SK-N-SH (cell line): ENCODE measurements around the gene CTRB1. TPM values are rescaled to one million over a fixed set of nuclear protein-coding genes. Genes with fewer than 3 reads are reported as not detected.

ENCODE experiments used
- CTCF ChIA-PET: fragments of 300-600, 350-600 bp; formaldehyde crosslinking; extraction: SDS; loops from one replicate; lab custom pipeline; 2021; lab: Yijun Ruan, JAX
- POLR2A ChIA-PET: fragments of 350-600 bp; sonication (Branson Sonifier 250); formaldehyde crosslinking; extraction: SDS; loops from one replicate; lab custom pipeline; 2020; ENCODE audit warnings: antibody characterized with exemption, inconsistent platforms; lab: Yijun Ruan, JAX
- DNase-seq: peaks from one replicate; pipeline ENCODE4 v3.0.0; 2012
- H2AFZ ChIP-seq: fragments of 200-600 bp; sonication (generic); 2 replicates; pipeline ENCODE4 v1.8.1; 2016; ENCODE audit warnings: antibody characterized with exemption, mild to moderate bottlenecking, low read depth
- H3F3A ChIP-seq: fragments of 200-600 bp; sonication (generic); replicated peaks from 2 replicates; pipeline ENCODE3; 2016; ENCODE audit warnings: antibody characterized with exemption, mild to moderate bottlenecking; ENCODE audit not compliant: insufficient read depth
- H3K27ac ChIP-seq, 2 experiments: fragments of 200-500 bp in 1 of 2; fragments of 200-600 bp in 1 of 2; sonication (Bioruptor generic) in 1 of 2; sonication (generic), shearing (Covaris generic) in 1 of 2; 2 replicates each; pipeline versions ENCODE4 v1.5.1 to v1.6.1; 2014 to 2016; ENCODE audit warnings: low read depth in 2 of 2, inconsistent platforms in 1 of 2, low read length in 1 of 2, mild to moderate bottlenecking in 1 of 2, mixed read lengths in 1 of 2
- H3K27me3 ChIP-seq: fragments of 200-600 bp; sonication (generic), shearing (Covaris generic); 2 replicates; pipeline ENCODE4 v1.6.1; 2016; ENCODE audit warnings: mixed run types; ENCODE audit not compliant: insufficient read depth
- H3K36me3 ChIP-seq, 2 experiments: fragments of 200-500 bp in 1 of 2; fragments of 200-600 bp in 1 of 2; sonication (Bioruptor generic) in 1 of 2; sonication (generic) in 1 of 2; replicated peaks in 1 of 2; 2 replicates each; pipeline versions ENCODE3 to v1.5.1; 2014 to 2016; ENCODE audit warnings: low read length in 1 of 2, mild to moderate bottlenecking in 1 of 2; ENCODE audit not compliant: insufficient read depth in 2 of 2, control insufficient read depth in 1 of 2
- H3K4me1 ChIP-seq, 2 experiments: fragments of 200-500 bp in 1 of 2; fragments of 200-600 bp in 1 of 2; sonication (Bioruptor generic) in 1 of 2; sonication (generic), shearing (Covaris generic) in 1 of 2; 2 replicates each; pipeline versions ENCODE4 v1.5.1 to v1.6.1; 2014 to 2016; ENCODE audit warnings: low read depth in 1 of 2, low read length in 1 of 2, mixed run types in 1 of 2; ENCODE audit not compliant: insufficient read depth in 2 of 2, control insufficient read depth in 1 of 2
- H3K4me2 ChIP-seq: fragments of 200-600 bp; sonication (generic), shearing (Covaris generic); 2 replicates; pipeline ENCODE4 v1.6.1; 2017; ENCODE audit warnings: mixed run types
- H3K4me3 ChIP-seq, 2 experiments: fragments of 200-500 bp in 1 of 2; fragments of 200-600 bp in 1 of 2; sonication (Bioruptor generic) in 1 of 2; sonication (generic), shearing (Covaris generic) in 1 of 2; 2 replicates each; pipeline versions ENCODE4 v1.5.1 to v1.8.1; 2014 to 2016; ENCODE audit warnings: low read depth in 2 of 2, inconsistent platforms in 1 of 2, low read length in 1 of 2, mild to moderate bottlenecking in 1 of 2, mixed read lengths in 1 of 2, moderate library complexity in 1 of 2
- H3K79me2 ChIP-seq: fragments of 200-600 bp; sonication (generic); 2 replicates; pipeline ENCODE4 v1.8.1; 2017; ENCODE audit warnings: mild to moderate bottlenecking; ENCODE audit not compliant: insufficient read depth
- H3K9ac ChIP-seq: fragments of 200-600 bp; sonication (generic); 2 replicates; pipeline ENCODE4 v1.6.1; 2017; ENCODE audit warnings: mixed run types
- H3K9me2 ChIP-seq: fragments of 200-600 bp; sonication (generic); 2 replicates; pipeline ENCODE4 v1.6.1; 2017; ENCODE audit warnings: mixed run types
- H3K9me3 ChIP-seq: fragments of 200-600 bp; sonication (generic); 2 replicates; pipeline ENCODE4 v1.6.1; 2017; ENCODE audit warnings: mixed run types, mild to moderate bottlenecking, moderate library complexity
- H4K20me1 ChIP-seq: fragments of 200-600 bp; sonication (generic); 2 replicates; pipeline ENCODE4 v1.6.1; 2017; ENCODE audit warnings: mild to moderate bottlenecking, mixed run types; ENCODE audit not compliant: insufficient read depth
- CHD2 ChIP-seq: fragments of 150-350 bp; IDR thresholded peaks from 2 replicates; pipeline ENCODE4 v1.6.1; 2018; ENCODE audit warnings: low read length; ENCODE audit not compliant: partially characterized antibody
- ELF1 ChIP-seq: IDR thresholded peaks from 2 replicates; pipeline ENCODE4 v1.4.0; 2012
- EP300 ChIP-seq, 2 experiments: IDR thresholded peaks; 2 replicates each; pipeline versions ENCODE4 v1.4.0 to v1.6.1; 2012; ENCODE audit warnings: borderline replicate concordance in 1 of 2, low read depth in 1 of 2, low read length in 1 of 2
- FOXM1 ChIP-seq: IDR thresholded peaks from 2 replicates; pipeline ENCODE4 v1.4.0; 2012; ENCODE audit warnings: low read depth, mild to moderate bottlenecking
- GATA2 ChIP-seq: sonication (generic); formaldehyde crosslinking; IDR thresholded peaks from 2 replicates; pipeline ENCODE4 v1.5.0; 2020; ENCODE audit warnings: mild to moderate bottlenecking, missing genetic modification reagents
- NFIC ChIP-seq: IDR thresholded peaks from 2 replicates; pipeline ENCODE4 v1.4.0; 2012; ENCODE audit warnings: borderline replicate concordance
- NRF1 ChIP-seq: IDR thresholded peaks from 2 replicates; pipeline ENCODE4 v1.6.1; 2012; ENCODE audit warnings: low read depth, mild to moderate bottlenecking, low read length
- RCOR1 ChIP-seq: fragments of 150-350 bp; IDR thresholded peaks from 2 replicates; pipeline ENCODE4 v1.6.1; 2017; ENCODE audit warnings: antibody characterized with exemption, low read length
- RFX5 ChIP-seq: IDR thresholded peaks from 2 replicates; pipeline ENCODE4 v1.6.1; 2012; ENCODE audit warnings: mild to moderate bottlenecking, improper control_type of control experiment, low read length
- TAF1 ChIP-seq: IDR thresholded peaks from 2 replicates; pipeline ENCODE4 v1.6.1; 2012; ENCODE audit warnings: low read depth, mild to moderate bottlenecking, low read length, moderate library complexity, borderline replicate concordance
- YY1 ChIP-seq: IDR thresholded peaks from 2 replicates; pipeline ENCODE4 v1.4.0; 2012; ENCODE audit warnings: low read depth, mild to moderate bottlenecking
- whole genome bisulfite sequencing: methylation state at CpG from one replicate; pipeline ENCODE4 v1.1.6; 2017; ENCODE audit warnings: low lambda C conversion rate; 5-methylcytosine and 5-hydroxymethylcytosine counted together
- polyA plus RNA-seq, 3 experiments: library from polyadenylated mRNA; depleted of rRNA; stranded (reverse); fragments of >200 nt; gene quantifications; 2 replicates each; pipeline ENCODE4 v1.2.3, GENCODE V29; 2012
- TF ChIP-seq, protein P1 (sequence below): IDR thresholded peaks from 2 replicates; pipeline ENCODE4 v1.4.0; 2012; ENCODE audit warnings: low read depth, borderline replicate concordance
- TF ChIP-seq, protein P2 (sequence below): IDR thresholded peaks from 2 replicates; pipeline ENCODE4 v1.4.0; 2012; ENCODE audit warnings: low read depth, borderline replicate concordance
- TF ChIP-seq, protein P3 (sequence below): fragments of 150-350 bp; IDR thresholded peaks from 2 replicates; pipeline ENCODE4 v1.6.1; 2016; ENCODE audit warnings: mild to moderate bottlenecking, low read depth, low read length

Gene CTRB1
- polyA plus RNA-seq, 1 of the 3 experiments (the other 2 are of a cell fraction): not detected

DNA sequence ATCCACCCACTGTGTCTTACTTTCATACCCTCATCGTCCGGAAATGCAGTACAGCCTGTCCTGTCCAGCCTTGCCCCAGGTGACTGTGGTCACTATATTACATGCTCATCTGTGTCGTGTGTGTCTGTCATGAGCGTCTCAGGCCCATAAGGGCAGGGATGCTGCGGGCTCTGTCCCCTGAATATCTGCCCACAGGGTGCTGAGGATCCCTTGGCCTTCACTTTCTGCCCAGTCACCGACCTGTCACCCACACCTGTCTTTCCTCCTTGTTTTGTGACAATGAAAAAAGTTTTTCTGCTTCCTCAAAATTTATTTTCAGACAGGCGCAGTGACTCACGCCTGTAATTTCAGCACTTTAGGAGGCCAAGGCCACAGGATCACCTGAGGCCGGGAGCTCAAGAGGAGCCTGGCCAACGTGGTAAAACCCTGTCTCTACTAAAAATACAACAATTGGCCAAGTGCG, 1.4 kb upstream of the CTRB1 start:
- WGBS: 91% methylated on average over 11 of the region's 11 CpGs
- peaks cover 0 to 6% of the 10 kb centered on the region in 2 experiments; a peak in 1 of 4 replicates for H3K4me1 ChIP-seq
- H3K9ac ChIP-seq: no peak overlapping the region
- H3F3A ChIP-seq: no peaks in the 10 kb centered on the region
- no peaks in the 10 kb centered on the region for H3K79me2 ChIP-seq
- H3K27me3 ChIP-seq: no peaks in the 10 kb centered on the region
- TF ChIP-seq GATA2 (CRISPR knock-in tag) (no peak), TAF1 (no peak), YY1 (no peak), RFX5 (no peak), CHD2 (no peak)
- TF ChIP-seq, protein P1, sequence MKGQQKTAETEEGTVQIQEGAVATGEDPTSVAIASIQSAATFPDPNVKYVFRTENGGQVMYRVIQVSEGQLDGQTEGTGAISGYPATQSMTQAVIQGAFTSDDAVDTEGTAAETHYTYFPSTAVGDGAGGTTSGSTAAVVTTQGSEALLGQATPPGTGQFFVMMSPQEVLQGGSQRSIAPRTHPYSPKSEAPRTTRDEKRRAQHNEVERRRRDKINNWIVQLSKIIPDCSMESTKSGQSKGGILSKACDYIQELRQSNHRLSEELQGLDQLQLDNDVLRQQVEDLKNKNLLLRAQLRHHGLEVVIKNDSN: no peak
- DNase-seq: no peak
- POLR2A ChIA-PET: no interaction called here
- H4K20me1 ChIP-seq: no peaks in the 10 kb centered on the region
- H3K36me3 ChIP-seq: no peaks in the 10 kb centered on the region
- H3K9me2 ChIP-seq: no peaks in the 10 kb centered on the region
- no peak overlapping the region for H3K27ac ChIP-seq
- no peak overlapping the region for H3K4me3 ChIP-seq
- H2AFZ ChIP-seq: no peak overlapping the region
- no peak overlapping the region for H3K4me2 ChIP-seq
- H3K9me3 ChIP-seq: no peaks in the 10 kb centered on the region
- CTCF ChIA-PET: interaction anchor here (1.3 to 4.0 kb wide), 3 partner anchors 17 to 185 kb away, joined by 4 to 21 read pairs (median 18); no protein-coding TSS in a partner anchor

DNA sequence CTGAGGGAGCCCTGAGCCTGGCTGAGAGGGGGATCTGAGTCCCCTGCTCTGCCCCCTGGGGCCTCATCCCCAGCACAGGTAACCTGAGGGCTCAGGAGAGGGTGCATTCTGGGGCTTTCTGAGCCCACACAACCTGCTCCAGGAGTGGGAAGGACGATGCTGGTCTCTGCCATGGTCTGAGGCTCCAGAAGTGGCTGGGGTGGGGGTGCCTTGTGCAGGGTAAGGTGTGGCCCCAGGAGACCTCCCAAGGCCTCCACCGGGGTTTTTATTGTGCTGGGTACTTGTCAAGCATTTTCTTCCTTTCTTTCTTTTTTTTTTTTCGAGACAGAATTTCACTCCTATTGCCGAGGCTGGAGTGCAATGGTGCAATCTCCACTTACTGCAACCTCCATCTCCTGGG, 300 bp downstream of the CTRB1 start:
- CTCF ChIA-PET: interaction anchor here (1.5 to 3.8 kb wide), 2 partner anchors 15 to 20 kb away, joined by 6 to 18 read pairs; no protein-coding TSS in a partner anchor
- H3K4me1 ChIP-seq: peaks cover 0 to 6% of the 10 kb centered on the region in 2 experiments; a peak in 1 of 4 replicates
- no peak overlapping the region for H3K4me2 ChIP-seq
- no peaks in the 10 kb centered on the region for H3K36me3 ChIP-seq
- no peak overlapping the region for H2AFZ ChIP-seq
- H3K4me3 ChIP-seq: no peak overlapping the region
- DNase-seq: no peak
- H3K9me3 ChIP-seq: no peaks in the 10 kb centered on the region
- no peaks in the 10 kb centered on the region for H3K9me2 ChIP-seq
- WGBS: 87% methylated on average over 3 of the region's 4 CpGs
- H3K9ac ChIP-seq: no peak overlapping the region
- H4K20me1 ChIP-seq: no peaks in the 10 kb centered on the region
- no peak for TF ChIP-seq NRF1
- no peak for TF ChIP-seq NFIC
- TF ChIP-seq TAF1: no peak
- no peak for TF ChIP-seq ELF1
- no peak for TF ChIP-seq FOXM1
- no peak for TF ChIP-seq RCOR1
- TF ChIP-seq, protein P2, sequence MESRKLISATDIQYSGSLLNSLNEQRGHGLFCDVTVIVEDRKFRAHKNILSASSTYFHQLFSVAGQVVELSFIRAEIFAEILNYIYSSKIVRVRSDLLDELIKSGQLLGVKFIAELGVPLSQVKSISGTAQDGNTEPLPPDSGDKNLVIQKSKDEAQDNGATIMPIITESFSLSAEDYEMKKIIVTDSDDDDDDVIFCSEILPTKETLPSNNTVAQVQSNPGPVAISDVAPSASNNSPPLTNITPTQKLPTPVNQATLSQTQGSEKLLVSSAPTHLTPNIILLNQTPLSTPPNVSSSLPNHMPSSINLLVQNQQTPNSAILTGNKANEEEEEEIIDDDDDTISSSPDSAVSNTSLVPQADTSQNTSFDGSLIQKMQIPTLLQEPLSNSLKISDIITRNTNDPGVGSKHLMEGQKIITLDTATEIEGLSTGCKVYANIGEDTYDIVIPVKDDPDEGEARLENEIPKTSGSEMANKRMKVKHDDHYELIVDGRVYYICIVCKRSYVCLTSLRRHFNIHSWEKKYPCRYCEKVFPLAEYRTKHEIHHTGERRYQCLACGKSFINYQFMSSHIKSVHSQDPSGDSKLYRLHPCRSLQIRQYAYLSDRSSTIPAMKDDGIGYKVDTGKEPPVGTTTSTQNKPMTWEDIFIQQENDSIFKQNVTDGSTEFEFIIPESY: no peak
- TF ChIP-seq, protein P3, sequence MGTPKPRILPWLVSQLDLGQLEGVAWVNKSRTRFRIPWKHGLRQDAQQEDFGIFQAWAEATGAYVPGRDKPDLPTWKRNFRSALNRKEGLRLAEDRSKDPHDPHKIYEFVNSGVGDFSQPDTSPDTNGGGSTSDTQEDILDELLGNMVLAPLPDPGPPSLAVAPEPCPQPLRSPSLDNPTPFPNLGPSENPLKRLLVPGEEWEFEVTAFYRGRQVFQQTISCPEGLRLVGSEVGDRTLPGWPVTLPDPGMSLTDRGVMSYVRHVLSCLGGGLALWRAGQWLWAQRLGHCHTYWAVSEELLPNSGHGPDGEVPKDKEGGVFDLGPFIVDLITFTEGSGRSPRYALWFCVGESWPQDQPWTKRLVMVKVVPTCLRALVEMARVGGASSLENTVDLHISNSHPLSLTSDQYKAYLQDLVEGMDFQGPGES: no peak
- no peak for TF ChIP-seq EP300 (IDR thresholded peaks at IDR 0.05; ENCODE audit: borderline replicate concordance in 1 of 2, low read depth in 1 of 2, low read length in 1 of 2)
- H3K27me3 ChIP-seq: no peaks in the 10 kb centered on the region
- H3K79me2 ChIP-seq: no peaks in the 10 kb centered on the region
- POLR2A ChIA-PET: interaction anchor here (0.5 kb wide), 1 partner anchor 198 kb away, joined by 3 read pairs; no protein-coding TSS in a partner anchor
- no peak overlapping the region for H3K27ac ChIP-seq
- no peaks in the 10 kb centered on the region for H3F3A ChIP-seq
